ENCODE results near the gene TERT.

DNA sequence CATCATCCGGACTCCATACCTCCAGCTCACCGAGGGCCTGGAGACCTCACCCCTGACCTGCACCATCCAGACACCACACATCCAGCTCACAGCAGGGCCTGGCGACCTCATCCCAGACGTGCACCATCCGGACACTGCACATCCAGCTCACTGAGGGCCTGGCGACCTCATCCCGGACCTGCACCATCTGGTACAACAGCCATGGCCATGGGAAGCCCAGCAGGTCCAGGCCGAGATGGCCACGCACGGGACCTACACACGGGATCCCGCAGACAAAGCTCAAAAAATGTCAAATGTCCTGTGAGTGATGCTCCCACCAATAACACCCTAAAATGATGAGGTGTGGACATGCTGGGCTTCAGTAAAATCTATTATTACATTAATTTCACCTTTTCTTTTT, 9.7 kb downstream of the TERT start:
- no peak for TF ChIP-seq POLR2A (IDR thresholded peaks at IDR 0.05)
- TF ChIP-seq, protein P1, sequence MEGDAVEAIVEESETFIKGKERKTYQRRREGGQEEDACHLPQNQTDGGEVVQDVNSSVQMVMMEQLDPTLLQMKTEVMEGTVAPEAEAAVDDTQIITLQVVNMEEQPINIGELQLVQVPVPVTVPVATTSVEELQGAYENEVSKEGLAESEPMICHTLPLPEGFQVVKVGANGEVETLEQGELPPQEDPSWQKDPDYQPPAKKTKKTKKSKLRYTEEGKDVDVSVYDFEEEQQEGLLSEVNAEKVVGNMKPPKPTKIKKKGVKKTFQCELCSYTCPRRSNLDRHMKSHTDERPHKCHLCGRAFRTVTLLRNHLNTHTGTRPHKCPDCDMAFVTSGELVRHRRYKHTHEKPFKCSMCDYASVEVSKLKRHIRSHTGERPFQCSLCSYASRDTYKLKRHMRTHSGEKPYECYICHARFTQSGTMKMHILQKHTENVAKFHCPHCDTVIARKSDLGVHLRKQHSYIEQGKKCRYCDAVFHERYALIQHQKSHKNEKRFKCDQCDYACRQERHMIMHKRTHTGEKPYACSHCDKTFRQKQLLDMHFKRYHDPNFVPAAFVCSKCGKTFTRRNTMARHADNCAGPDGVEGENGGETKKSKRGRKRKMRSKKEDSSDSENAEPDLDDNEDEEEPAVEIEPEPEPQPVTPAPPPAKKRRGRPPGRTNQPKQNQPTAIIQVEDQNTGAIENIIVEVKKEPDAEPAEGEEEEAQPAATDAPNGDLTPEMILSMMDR (IDR thresholded peaks at IDR 0.05), result no peak

Measured in body of pancreas (tissue), 4 donors.